NCI-H526 (cell line): ENCODE measurements around the gene ARID4A.
"Not testable (repeated sequence)": the region's sequence is repeated elsewhere in the genome, so short reads cannot be mapped to it uniquely, and the experiment has no call there.

Experiments used
- DNase-seq, 2 experiments: peaks; one replicate each; lab custom pipeline; 2025; lab: John Stamatoyannopoulos, UW

The ARID4A gene, protein sequence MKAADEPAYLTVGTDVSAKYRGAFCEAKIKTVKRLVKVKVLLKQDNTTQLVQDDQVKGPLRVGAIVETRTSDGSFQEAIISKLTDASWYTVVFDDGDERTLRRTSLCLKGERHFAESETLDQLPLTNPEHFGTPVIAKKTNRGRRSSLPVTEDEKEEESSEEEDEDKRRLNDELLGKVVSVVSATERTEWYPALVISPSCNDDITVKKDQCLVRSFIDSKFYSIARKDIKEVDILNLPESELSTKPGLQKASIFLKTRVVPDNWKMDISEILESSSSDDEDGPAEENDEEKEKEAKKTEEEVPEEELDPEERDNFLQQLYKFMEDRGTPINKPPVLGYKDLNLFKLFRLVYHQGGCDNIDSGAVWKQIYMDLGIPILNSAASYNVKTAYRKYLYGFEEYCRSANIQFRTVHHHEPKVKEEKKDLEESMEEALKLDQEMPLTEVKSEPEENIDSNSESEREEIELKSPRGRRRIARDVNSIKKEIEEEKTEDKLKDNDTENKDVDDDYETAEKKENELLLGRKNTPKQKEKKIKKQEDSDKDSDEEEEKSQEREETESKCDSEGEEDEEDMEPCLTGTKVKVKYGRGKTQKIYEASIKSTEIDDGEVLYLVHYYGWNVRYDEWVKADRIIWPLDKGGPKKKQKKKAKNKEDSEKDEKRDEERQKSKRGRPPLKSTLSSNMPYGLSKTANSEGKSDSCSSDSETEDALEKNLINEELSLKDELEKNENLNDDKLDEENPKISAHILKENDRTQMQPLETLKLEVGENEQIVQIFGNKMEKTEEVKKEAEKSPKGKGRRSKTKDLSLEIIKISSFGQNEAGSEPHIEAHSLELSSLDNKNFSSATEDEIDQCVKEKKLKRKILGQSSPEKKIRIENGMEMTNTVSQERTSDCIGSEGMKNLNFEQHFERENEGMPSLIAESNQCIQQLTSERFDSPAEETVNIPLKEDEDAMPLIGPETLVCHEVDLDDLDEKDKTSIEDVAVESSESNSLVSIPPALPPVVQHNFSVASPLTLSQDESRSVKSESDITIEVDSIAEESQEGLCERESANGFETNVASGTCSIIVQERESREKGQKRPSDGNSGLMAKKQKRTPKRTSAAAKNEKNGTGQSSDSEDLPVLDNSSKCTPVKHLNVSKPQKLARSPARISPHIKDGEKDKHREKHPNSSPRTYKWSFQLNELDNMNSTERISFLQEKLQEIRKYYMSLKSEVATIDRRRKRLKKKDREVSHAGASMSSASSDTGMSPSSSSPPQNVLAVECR

DNA sequence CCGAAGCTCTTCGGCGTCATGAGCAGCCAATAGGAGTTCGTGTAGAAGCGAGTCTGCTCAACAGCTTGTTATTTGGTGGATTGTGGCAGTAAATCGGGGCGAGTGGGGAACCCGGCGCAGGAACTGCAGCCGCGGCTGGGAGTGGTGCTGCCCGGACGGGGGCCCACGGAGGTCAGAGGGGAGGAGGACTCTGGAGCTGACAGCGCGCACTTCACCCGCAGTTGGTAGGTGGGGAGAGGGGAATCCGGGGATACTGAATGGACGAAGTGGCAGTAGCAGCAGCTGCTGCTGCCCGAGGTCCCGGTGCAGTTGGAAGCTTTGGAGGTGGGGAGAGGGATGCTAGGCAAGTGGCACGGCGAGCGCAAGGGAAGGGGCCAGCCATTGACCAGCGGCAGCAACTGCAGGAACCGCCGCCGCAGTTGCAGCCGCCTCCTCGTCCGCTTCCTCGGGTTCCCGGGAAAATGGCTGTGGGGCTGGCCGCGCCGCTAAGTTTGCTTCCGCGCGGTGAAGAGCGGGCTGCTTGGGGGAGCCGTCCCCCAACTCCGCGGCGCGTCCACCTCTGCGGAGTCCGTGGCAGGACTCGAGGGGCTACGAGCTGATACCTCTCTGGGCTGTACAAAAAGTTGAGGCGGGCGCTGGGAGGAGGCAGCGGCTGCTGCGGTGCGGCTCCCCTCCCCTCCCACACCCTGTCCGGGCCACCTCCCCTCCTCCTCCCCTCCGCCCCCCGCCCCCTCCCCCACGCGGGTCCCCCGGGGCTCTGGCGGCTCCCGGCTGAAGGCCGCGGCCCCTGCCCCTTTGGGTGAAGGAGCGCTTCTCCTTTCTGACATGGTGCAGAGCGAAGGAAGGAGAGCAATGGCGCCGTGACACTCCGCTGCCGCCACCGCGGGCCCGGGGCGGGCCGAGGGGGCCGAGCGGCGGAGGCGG is at the start of gene ARID4A:
ARID4A (plus strand) TSS at position 79 of the 924 bp plus-strand sequence. CDS start 1,300 bp downstream, outside the sequence.
- DNase-seq: peak in 1 of 2 experiments; percentile 73

DNA sequence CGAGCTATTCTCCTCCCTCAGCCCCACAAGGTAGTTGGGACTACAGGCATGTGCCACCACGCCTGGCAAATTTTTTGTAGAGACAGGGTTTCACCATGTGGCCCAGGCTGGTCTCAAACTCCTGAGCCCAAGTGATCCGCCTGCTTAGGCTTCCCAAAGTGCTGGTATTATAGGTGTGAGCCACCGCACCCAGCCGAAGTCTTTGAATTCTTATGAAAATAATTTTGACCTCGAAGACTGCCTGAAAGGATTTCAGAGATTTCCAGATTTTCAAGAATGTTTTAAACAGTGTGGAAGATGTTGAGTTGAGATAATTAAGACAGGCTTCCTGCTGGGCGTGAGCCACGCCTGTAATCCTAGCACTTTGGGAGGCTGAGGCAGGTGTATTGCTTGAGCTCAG is 48.7 kb upstream of the ARID4A start:
- DNase-seq: no peak

DNA sequence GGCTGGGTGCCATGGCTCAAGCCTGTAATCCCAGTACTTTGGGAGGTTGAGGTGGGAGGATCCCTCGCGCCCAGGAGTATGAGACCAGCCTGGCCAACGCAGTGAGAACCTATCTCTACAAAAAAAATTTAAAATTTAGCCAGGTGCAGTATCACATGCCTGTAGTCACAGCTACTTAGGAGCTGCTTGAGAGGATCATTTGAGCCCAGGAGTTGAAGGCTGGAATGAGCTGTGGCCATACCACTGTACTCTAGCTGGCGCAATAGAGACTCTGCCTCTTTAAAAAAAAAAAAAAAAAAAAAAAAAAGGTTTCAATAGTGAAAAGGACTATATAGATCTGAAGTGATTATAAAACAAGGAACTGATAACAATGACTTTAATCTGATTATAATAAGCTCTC is 40.2 kb upstream of the ARID4A start:
- no peak for DNase-seq

DNA sequence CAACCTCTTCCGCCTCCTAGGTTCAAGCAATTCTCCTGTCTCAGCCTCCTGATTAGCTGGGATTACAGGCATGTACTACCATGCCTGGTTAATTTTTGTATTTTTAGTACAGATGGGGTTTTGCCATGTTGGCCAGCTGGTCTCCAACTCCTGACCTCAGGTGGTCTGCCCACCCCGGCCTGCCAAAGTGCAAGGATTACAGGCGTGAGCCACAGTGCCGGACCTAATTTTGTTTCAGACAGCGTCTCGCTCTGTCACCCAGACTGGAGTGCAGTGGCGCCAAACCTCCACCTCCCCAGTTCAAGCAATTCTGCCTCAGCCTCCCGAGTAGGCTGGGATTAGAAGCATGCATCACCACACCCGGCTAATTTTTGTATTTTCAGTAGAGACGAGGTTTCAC is 36.4 kb upstream of the ARID4A start:
- not testable (repeated sequence) for DNase-seq

DNA sequence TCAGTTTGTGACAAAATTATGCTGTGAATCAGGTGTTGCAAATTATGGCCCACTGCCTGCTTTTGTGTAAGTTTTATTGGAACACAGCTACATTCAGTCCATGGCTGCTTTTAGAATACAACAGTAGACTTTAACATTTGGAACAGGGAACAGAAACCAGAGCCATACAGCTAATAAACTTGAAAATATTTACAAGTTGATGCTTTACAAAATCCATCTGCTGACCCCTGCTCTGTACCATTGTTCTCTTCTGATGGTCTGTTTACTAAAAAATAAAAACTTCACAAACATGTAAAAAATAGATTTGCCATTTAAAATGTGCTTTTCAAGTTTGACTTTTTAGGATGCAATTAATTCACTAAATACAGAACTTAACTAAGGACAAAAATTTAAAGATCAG is 33.0 kb upstream of the ARID4A start:
- no peak for DNase-seq

DNA sequence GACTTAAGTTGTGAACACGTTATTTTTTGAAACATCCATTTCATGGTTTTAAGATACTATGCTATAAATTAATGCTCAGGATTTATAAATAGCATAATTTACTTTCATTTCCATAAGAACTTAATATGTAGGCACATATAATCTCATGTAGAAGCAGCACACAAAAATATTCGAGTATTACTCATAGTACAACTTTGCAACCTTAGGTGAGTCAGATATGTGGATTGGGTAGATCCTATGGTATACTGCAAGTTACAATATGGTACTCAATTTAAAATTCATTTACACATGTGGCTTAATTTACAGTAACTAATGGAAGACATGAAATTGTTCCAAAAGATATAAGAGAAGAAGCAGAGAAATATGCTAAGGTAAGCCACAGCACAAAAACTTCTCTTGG is 27.7 kb upstream of the ARID4A start:
- DNase-seq: no peak

DNA sequence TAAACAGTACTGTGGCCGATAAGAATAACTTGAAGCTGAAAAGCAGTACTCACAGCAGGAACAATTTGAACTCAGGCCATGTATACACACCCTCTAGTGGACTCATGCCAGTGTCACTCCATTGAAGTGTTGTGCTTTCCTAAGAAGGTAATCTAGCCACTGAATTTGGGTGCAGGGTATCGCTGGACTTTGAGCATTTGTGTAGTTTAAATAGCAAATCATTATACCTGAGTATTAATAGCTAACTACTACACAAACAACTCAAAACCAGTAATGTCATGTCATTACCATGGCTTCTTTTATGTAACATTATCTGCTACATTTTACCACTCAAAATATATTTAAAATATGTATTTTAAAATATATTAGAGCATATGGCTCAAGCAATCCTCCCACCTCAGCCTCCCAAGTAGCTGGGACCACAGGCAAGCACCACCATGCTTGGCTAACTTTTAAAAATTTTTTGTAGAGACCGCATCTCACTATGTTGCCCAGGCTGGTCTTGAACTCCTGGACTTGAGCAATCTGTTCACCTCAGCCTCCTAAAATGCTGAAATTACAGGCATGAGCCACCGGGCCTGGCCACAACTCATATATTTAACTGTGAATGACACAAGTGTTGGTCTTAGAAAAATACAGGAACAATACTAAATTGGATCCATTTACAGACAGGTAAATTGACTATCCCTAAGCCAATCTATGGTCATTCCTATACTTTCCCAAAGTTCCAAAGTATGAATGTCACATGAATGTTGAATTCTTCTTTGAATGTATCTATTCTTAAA is 25.6 kb upstream of the ARID4A start:
- no peak for DNase-seq

DNA sequence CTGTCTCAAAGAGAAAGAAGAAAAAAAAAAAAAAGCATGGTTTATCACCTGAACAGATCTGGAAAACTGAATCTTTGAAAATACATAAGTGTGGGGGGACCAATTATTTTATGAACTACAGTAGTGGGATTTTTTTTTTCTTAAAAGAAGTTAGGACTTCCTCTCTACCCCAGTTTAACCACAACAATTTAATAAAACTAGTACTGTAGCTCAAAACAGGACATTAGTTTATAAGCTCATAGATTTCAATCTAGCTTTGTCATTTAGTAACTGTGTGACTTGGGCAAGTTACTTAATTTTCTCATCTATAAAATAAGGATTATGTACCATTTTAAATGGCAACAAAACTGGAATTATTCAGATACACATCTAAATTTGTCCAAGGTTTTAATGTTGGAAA is 23.5 kb upstream of the ARID4A start:
- DNase-seq: no peak

DNA sequence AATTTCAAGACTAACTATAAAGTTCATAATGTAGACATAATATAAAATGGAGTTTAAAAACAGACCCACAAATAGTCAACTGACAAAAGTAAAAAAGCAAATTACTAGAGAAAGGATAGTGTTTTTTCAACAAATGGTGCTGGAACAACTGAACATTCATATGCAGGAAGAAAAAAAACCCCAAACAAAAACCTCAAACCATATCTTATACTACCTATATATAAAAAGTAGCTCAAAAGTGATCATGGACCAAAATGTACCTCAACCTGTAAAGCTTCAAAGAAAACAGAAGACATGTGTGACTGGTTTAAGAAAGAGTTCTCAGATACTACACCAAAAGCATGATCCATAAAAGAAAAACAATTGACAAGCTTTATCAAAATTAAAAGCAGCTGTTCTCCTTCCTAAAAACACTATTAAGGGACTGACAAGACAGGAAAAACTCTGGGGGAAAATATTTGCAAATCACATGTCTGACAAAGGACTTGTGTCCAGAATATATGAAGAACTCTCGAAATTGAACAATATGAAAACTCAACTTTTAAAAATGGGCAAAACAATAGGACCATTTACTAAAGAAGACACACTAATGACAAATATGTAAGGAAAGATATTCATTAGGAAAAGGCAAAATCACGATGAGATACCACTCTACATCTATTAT is 22.7 kb upstream of the ARID4A start:
- DNase-seq: no peak

DNA sequence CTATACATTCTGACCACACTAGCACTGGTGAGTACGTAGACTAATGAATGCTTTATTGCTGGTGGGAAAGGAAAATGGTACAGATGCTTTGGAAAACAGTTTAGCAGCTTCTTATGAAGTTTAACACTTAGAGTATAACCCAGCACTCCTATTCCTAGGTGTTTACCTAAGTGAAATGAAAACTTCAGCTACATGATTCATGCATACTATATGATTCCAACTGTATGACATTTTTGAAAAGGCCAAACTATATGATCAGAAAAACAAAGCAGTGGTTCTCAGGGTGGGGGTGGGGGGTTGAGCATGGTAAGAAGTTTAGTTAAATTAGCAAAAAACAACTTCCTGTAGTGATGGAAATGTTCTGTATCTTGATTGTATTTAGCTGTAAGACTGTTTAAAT is 22.1 kb upstream of the ARID4A start:
- DNase-seq: no peak

DNA sequence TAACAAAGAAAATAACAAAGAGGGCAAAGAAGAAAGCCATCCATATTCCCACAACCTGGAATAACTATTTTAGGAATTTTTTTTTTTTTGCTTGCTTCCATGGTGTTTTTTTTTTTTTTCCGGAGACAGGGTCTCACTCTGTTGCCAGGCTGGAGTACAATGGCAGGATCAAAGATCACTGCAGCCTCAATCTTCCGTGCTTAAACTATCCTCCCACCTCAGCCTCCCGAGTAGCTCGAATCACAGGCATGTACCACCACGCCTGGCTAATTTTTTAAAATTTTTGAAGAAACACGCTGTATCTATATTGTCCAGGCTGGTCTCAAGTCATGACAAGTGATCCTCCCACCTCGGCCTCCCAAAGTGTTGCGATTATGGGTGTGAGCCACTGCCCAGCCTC is 20.2 kb upstream of the ARID4A start:
- DNase-seq: no peak

DNA sequence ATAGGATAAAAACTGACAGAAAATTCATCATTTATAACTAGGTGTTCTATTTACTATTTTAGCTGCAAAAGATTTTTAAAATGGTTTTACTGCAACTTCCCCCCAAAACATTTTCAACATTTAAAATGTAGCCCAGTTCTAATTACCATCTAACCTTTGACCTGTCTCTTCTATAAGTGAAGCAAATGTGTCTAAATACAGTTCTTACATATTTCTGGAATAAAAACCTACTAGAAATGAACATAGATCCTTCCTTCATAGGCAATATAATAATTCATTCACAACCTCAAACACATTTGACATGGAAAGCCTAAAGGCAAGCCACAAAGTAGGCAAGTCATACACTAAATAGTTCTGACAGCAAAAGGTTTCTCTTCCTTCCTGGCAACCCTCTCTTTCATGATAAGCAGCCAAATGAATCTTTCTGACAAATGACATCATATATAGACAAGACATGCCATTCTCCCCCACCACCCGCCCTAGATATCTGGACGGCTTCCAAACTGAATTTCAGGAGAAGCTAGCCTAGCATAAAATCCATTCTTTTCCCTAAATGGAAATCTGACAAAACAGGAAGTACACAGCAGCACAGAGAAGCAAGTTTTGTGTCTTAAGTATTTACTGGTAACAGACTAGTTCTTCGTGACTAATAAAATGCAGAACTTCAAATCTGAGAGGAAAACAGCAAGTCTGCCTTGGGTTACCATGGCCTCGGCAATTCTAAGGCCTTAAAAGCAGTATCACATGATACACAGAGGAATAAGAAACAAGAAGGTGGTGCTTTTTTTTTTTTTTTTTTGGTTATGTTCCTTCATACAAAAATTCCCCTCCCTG is 17.2 kb upstream of the ARID4A start:
- no peak for DNase-seq

DNA sequence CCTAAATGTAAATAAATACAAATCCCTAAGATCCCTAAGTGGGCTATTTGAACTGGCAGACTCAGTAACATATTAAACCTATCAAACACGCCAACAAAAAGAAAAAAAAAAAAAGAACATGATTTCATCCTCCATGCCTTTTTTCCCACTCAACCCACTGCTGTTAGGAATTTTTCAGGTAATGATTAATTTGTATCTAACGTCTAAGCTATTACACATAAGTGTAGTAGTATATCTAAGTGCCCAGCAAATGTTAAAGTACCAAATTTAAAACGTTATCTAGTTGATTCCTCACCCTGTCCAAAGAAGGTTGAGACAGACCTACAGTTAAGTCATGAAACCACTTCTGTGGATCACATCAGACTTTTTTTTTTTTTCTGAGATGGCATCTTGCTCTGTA is 16.4 kb upstream of the ARID4A start:
- DNase-seq: no peak

DNA sequence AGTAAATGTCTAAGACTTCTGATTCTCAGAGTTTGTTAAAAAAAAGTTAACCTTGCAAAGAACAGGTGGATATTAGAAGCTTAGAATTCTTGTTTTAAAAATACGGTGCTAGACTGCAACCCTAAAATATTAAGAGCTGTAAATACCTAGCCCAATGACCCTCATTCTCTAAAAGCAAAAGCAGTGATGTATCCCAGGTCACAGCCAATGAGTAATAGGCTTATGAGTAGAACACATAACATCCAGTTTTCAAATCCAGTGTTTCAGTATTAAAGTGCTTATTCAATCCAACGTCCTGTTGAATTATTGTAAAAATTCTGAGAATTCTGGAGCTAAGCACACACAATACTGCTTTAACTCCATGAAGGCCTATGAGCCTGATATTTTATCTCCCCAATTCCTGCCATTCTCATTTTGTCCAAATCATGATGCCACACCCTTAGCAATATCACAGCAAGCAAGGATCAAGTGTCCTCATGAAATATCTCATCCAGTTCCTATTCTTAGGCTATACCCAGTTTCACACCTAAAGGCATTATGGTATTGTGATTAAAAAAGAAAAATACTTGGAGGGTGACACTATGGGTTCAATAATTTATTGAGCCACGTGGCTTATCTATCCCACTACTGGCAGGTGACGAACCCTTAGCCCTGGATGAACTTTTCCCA is 15.3 kb upstream of the ARID4A start:
- no peak for DNase-seq

DNA sequence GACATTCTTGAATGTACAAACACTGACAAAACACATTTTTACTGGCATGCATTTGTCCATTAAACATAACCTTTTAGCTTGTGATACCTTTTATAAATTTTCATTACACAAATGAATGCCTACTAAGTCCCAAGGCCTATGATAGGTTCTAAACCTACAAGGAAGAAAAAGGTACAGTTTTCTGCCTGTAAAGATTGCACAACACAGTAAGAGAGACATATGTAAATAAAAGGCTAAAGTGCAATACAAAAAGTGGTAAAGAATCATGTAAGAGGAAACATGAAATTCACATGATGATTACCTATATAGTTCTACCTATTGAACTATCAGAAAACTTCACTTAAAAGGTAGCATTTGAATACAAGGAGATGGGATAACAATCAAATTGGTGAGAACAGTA is 14.6 kb upstream of the ARID4A start:
- DNase-seq: no peak

DNA sequence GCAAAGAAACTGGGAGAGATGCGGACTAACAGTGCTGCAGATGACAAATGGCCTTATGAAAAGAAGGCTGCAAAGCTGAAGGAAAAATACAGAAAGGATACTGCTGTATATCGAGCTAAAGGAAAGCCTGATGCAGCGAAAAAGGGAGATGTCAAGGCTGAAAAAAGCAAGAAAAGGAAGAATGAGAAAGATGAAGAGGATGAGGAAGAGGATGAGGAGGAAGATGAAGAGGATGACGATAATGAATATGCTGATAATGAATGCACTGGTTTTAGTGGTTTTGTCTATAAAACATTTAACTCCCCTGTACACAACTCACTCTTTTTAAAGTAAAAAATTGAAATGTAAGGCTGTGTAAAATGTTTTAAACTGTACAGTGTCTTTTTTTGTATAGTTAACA is 13.2 kb upstream of the ARID4A start:
- no peak for DNase-seq

DNA sequence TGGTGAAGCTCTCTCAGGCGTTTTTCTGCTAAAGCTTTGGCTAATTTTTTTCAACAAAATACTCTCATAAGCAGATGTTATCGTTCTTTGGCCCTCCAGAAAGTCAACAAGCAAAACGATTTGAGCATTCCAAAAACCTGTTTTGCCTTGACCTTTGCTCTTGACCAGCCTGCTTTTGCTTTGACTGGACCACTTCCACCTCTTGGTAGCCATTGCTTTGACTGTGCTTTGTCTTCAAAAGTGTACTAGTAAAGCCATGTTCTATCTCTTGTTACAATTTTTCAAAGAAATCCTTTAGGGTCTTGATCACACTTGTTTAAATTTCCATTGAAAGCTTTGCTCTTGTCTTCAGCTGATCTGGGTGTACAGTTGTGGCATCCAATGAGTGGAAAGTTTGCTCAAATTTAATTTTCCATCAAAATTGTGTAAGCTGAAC is 10.7 kb upstream of the ARID4A start:
- no peak for DNase-seq

DNA sequence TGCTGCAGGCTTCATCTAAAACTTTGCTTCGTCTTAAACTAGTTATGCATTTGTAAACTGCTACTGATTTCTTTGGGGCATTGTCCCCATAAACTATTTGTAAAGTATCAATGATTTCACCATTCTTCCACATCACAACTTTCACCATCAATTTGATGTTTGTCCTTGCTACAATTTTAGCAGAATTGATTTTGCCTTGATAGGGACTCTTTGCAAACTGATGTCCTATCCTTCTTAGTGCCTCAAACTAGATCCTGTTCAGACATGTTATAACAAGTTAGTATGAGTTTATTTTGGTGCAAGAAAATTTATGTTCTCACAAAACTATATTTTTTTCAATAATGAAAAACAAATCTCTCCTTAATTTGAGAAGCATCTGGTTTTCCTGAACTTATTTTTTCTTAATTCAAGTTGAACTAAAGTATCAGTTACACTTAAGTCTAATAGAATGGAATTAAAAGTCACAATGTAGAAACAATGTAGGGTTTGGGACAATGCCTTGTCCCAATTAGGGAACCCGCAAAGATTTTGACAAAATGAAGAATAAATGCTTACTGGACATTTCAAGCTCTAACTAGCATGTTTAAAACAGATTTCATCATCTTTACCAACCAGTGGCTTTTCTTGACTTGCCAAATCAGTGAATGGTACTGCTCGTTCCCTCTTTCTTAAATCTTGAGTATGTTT is 10.1 kb upstream of the ARID4A start:
- DNase-seq: no peak
